ENCODE data around the gene GSC.

GRCh38 chr14:94771906-94772490 is 2.1 kb upstream of the GSC start:
- TF ChIP-seq CTCF (IDR thresholded peaks at IDR 0.05) (no peak), POLR2A (IDR thresholded peaks at IDR 0.05) (no peak)
